Activated T-helper 1 cell treated with Interleukin-2 at 50 U/mL for 16 hours (primary cell): ENCODE results near the gene TRMT6.

Source experiments
- DNase-seq: peaks from one replicate; pipeline ENCODE4 v3.0.0-alpha.2; 2020; ENCODE audit warnings: low read depth

Gene TRMT6

GRCh38 chr20:5949943-5950270 lies 426 bp downstream of the TRMT6 start:
- no peak for DNase-seq

- DNase-seq = no peak
Measured at GRCh38 chr20:5947276-5947675, 3.1 kb downstream of the TRMT6 start.

GRCh38 chr20:5945963-5946362 lies 4.4 kb downstream of the TRMT6 start:
- no peak for DNase-seq

GRCh38 chr20:5938456-5939029 lies 11.8 kb downstream of the TRMT6 start:
- no peak for DNase-seq

- no peak for DNase-seq
Measured at GRCh38 chr20:5936238-5936637, 14.1 kb downstream of the TRMT6 start.

GRCh38 chr20:5935384-5935783 lies 14.9 kb downstream of the TRMT6 start:
- no peak for DNase-seq

- no peak for DNase-seq
Measured at GRCh38 chr20:5933802-5934436, 16.4 kb downstream of the TRMT6 start.

- no peak for DNase-seq
Measured at GRCh38 chr20:5932796-5933195, 17.5 kb downstream of the TRMT6 start.

GRCh38 chr20:5931411-5931810 lies 18.9 kb downstream of the TRMT6 start:
- DNase-seq = no peak

- DNase-seq = no peak
Measured at GRCh38 chr20:5928836-5929715, 21.3 kb downstream of the TRMT6 start.

GRCh38 chr20:5927749-5928462 lies 22.4 kb downstream of the TRMT6 start:
- DNase-seq = no peak

- no peak for DNase-seq
Measured at GRCh38 chr20:5925551-5925950, 24.8 kb downstream of the TRMT6 start.

- no peak for DNase-seq
Measured at GRCh38 chr20:5923493-5923892, 26.8 kb downstream of the TRMT6 start.

GRCh38 chr20:5920581-5920980 lies 29.8 kb downstream of the TRMT6 start:
- DNase-seq = no peak

- DNase-seq = no peak
Measured at GRCh38 chr20:5919626-5920544, 30.4 kb downstream of the TRMT6 start.

- DNase-seq = no peak
Measured at GRCh38 chr20:5918856-5919625, 31.3 kb downstream of the TRMT6 start.

GRCh38 chr20:5914859-5915258 lies 35.5 kb downstream of the TRMT6 start:
- DNase-seq = no peak

GRCh38 chr20:5913166-5913565 lies 37.2 kb downstream of the TRMT6 start:
- DNase-seq = no peak

GRCh38 chr20:5910186-5910585 lies 40.1 kb downstream of the TRMT6 start:
- no peak for DNase-seq

- DNase-seq = no peak
Measured at GRCh38 chr20:5908981-5909380, 41.4 kb downstream of the TRMT6 start.

GRCh38 chr20:5900908-5901307 lies 49.4 kb downstream of the TRMT6 start:
- DNase-seq = no peak
